GM19438 (cell line): ENCODE measurements around the gene SLC25A38.
A peak's percentile ranks its signal among the peaks of the same experiment; 100 is the strongest.

Source experiments
- ATAC-seq: cut with Tn5 transposase; IDR thresholded peaks from one replicate; pipeline ENCODE4 v1.9.1; 2021; ENCODE audit warnings: low read depth; ENCODE audit not compliant: unreplicated experiment

Gene SLC25A38

DNA sequence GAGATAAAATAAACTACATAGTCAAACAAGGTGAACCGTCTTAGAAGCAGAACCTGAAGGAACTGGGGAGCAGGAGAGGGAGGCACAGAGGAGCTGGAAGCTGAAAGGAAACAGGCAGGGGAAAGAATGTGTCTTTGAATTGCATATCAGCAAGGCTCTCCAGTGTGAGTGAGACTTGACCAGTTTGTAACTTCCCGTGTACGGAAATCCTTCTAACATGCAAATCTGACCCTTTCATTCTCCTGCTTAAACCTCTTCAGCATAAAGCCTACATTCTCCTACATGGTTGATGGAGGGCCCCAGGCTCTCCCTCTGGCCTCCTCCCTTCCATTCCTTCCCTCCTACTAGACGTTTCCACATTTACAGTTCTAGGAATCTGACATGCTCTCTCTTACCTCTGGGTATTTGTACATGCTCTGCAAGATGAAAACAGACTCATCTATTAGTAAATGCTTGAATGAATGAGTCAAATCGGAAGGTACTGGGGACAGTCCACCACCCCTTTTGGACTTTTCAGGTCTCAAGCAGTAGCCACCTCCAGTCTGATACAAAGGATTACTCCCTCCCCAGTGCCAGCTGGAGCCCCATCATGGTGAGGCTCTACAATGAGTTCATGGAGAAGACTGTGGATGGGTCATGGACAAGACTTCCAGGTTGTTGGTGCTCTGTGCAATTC is 6.1 kb upstream of the SLC25A38 start:
- ATAC-seq = no peak

- peak; percentile 62 for ATAC-seq
Measured at GRCh38 chr3:39378088-39378487, 5.1 kb upstream of the SLC25A38 start.

DNA sequence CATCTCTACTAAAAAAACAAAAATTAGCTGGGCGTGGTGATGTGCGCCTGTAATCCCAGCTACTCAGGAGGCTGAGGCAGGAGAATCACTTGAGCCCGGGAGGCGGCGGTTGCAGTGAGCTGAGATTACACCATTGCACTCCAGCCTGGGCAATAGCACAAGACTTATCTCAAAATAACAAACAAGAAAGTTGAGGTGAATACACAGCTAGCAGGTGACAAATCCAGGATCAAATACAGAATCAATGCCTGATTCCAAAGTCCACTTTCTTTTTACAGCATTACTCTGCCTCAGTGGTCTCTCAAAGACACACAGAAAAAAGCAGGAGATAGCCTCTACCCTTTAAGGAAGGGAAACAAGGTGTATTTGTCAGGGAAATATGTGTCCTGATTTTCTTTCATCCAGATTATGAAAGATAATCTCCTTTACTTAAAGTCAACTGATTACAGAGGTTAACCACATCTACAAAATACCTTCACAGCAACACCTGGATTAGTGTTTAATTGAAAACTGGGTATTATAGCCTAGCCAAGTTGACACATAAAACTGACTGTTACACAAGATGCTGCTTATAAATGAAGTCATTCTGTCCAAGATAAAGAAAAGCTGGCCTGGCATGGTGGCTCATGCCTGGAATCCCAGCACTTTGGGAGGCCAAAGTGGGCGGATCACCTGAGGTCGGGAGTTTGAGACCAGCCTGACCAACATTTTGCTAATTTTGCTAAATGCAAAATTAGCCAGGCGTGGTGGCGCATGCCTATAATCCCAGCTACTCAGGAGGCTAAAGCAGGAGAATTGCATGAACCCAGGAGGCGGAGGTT is 4.0 kb upstream of the SLC25A38 start:
- no peak for ATAC-seq

DNA sequence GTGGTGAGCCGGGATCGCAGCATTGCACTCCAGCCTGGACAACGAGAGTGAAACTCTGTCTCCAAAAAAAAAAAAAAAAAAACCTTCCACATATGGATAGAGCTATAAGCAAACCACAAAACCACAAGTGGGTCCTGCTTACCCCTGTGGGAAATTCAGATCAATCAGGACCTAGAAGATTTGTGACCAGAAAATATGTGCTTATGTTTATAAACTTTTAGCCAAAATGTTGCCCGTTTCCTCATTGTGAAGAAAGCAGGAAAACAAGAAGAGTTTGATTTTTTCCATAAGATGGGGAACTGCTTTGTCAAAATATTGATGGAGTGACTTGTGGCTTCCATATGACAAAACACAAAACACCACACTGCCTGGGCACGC is 3.4 kb upstream of the SLC25A38 start:
- ATAC-seq = no peak

DNA sequence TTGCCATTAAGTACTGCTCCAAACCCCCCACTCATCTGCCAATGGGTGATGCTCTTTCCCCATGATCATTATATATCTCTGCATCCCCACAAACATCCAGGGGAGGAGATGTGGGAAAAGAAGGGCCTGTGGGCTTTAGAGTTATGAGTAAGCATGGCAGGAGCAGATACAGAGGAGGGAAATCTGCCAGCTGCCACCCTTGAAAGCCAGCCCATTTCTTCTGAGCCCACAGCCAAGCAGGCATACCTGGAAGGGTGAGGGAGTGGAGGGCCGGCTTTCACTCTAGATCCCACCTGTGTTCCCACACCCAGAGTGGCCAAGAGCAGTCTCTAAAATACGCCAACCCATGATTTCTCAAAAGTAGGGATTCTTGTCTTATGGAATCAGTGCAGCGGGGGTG is 1.7 kb upstream of the SLC25A38 start:
- no peak for ATAC-seq

- peak; percentile 68 for ATAC-seq
Measured at GRCh38 chr3:39383881-39384664, 903 bp downstream of the SLC25A38 start.

DNA sequence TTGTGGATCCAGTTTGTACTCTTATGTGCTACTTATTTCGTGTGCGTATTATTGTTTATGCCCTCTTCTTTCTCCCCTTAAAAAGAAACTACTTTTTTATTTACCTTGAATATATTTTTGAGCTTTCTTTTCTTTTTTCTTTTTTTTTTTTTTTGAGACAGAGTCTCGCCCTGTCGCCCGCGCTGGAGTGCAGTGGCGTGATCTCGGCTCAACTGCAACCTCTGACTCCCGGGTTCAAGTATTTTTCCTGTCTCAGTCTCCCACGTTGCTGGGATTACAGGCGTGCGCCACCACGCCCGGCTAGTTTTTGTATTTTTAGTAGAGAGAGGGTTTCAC is 1.5 kb downstream of the SLC25A38 start:
- no peak for ATAC-seq

DNA sequence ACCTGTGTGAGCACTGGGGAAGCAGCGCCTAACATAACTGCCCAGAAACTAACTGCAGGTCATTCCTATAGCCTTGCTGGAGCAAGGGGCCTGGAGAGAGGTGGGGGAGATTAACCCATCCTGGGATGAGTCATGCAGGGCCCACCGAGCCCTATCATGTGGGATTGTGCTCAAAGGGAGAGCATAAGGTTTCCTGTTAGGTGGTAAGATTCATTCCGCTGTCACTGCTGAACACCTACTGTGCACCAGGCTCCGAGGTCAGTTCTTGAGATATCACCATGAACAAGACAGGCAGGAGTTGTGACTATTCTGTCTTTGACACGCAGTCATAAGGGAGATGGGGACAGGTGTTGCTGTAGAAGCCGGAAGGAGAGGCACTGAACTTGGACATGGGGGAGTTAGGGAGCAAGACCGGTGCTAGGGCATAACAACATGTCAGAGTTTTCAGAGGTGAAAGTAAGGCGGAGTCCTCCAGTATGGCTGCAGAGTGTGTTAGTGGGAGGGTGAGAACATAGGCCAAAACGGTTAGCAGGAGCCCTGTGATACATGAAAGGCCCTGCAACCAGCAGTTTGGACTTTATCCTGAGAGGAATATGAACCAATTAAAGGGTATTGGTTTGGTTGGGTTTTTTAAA is 2.4 kb downstream of the SLC25A38 start:
- no peak for ATAC-seq

- no peak for ATAC-seq
Measured at GRCh38 chr3:39386318-39386717, 3.1 kb downstream of the SLC25A38 start.

DNA sequence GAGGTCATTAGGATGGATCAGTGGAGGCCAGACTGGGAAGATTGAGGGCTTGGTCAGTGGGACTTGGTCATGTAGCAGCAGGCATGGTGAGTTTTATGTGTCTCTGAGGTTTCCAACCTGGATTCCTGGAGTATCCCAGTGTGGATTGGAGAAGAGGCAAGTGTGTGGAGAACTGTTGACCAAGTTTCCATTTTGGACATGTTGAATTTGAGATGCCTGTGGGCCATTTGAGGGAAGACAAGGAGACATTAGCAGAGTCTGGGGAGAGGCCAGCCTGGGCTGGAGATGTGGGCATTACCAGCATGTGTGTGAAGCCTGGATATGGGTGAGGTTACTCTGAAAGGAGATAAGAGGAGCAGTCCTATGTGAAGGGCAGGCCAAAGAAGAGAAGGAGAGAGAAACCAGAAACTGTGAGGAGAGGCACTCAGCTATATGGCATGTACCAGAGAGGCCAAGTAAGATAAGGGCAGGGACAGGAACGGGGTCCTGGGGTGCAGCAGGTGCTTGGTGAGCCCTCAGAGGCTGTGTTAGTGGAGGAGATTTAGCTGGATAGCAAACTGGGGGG is 4.3 kb downstream of the SLC25A38 start:
- no peak for ATAC-seq

- ATAC-seq = no peak
Measured at GRCh38 chr3:39388153-39388552, 5.0 kb downstream of the SLC25A38 start.

DNA sequence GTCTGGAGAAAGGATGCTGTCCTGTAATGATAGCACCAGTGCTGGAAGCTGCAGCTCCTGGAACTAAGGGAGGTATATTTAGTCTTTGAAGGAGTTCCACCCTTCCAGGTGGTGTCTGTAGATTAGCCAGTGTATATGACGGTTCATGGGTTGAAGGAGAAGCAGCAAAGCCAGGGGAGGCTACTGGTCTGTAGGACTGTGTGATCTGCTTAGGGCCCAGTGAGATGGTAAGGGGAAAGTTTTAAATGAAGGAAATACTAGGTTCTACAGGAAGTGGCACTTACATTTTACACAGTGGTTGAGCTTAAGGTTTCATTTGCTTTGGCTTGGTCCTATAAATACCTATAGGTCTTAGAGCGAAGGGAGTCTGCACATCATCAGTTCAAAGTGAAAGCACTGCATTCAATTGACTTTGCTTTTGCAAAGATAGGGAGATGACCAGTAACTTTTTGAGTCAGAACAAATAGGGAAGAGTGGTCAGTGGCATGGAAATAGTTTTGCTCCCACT is 5.6 kb downstream of the SLC25A38 start:
- ATAC-seq = peak; percentile 75

GRCh38 chr3:39390181-39390580 is 7.0 kb downstream of the SLC25A38 start:
- ATAC-seq = no peak

GRCh38 chr3:39396690-39397089 is 13.5 kb downstream of the SLC25A38 start:
- no peak for ATAC-seq

- ATAC-seq = peak; percentile 59
Measured at GRCh38 chr3:39398700-39399099, 15.5 kb downstream of the SLC25A38 start.

- no peak for ATAC-seq
Measured at GRCh38 chr3:39401983-39402382, 18.8 kb downstream of the SLC25A38 start.

DNA sequence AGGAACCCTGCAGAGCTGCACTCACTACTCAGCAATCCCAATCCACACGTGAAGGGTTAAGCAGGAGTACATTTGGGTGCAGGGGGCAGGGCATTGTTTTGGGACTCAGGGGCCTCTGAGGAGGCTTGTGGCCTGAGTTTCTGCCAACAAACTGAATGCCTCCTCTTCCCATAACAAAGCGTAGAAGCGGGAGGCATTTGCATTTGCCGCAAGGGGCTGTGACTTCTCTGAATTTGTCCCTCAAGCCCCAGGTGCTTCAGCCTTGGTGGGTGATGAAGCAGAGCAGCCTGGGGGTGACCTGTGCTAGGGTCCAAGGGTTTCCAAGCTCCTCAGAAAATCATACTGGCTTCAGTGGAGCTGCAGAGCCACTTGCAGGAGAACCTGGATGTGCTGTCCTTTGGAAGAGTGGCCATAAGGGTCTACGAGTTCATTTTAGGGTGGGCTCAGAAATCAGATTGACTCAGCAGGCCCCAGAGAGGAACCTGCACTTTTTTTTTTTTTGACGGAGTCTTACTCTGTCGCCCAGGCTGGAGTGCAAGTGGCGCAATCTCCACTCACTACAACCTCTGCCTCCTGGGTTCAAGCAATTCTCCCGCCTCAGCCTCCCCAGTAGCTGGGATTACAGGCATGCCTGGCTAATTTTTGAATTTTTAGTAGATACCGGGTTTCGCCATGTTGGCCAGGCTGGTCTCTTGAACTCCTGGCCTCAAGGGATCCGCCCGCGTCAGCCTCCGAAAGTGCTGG is 21.9 kb downstream of the SLC25A38 start:
- ATAC-seq = no peak

- no peak for ATAC-seq
Measured at GRCh38 chr3:39405687-39406367, 22.7 kb downstream of the SLC25A38 start.
